Caco-2 (cell line): ENCODE data around the gene STK32B. TPM values are rescaled to one million over a fixed set of nuclear protein-coding genes. Genes with fewer than 3 reads are reported as not detected.

Experiments used
- BruUV-seq: library from RNA; stranded (reverse); fragments of 400-500 nt; replicated peaks from 2 replicates; lab custom pipeline; 2021; lab: Mats Ljungman, UMichigan
- CTCF ChIA-PET: fragments of 300-600 bp; sonication (Branson Sonifier 250); formaldehyde crosslinking; loops from one replicate; lab custom pipeline; 2022; ENCODE audit warnings: antibody characterized with exemption; lab: Charles Lee
- POLR2A ChIA-PET: fragments of 300-600 bp; sonication (Branson Sonifier 250); formaldehyde crosslinking; loops from one replicate; lab custom pipeline; 2022; ENCODE audit warnings: antibody characterized with exemption; lab: Charles Lee
- DNase-seq, 2 experiments: peaks; one replicate each; pipeline versions ENCODE4 v3.0.0 to v3.0.0-alpha.2; 2020 to 2022
- H3K27me3 ChIP-seq: replicated peaks from 2 replicates; pipeline ENCODE4 v1.6.0; 2011; ENCODE audit warnings: low read length; ENCODE audit not compliant: control insufficient read depth, insufficient read depth
- H3K36me3 ChIP-seq: 2 replicates; pipeline ENCODE4 v1.5.1; 2011; ENCODE audit warnings: low read length; ENCODE audit not compliant: control insufficient read depth, insufficient read depth
- H3K4me1 ChIP-seq: fragments of 250-450 bp; sonication (Bioruptor Pico); 2 replicates; pipeline ENCODE4 v1.5.1; 2020; ENCODE audit warnings: mild to moderate bottlenecking
- H3K4me3 ChIP-seq: 2 replicates; pipeline ENCODE4 v1.5.1; 2011; ENCODE audit warnings: low read depth, mild to moderate bottlenecking, control low read depth, low read length
- H3K9me3 ChIP-seq: fragments of 250-450 bp; sonication (Bioruptor Pico); 2 replicates; pipeline ENCODE4 v1.5.1; 2020; ENCODE audit warnings: mild to moderate bottlenecking, moderate library complexity
- H3K27ac Mint-ChIP-seq: one replicate; pipeline ENCODE4 v1.8.0; 2022; ENCODE audit warnings: mixed read lengths; ENCODE audit not compliant: unreplicated experiment
- H3K27me3 Mint-ChIP-seq: one replicate; pipeline ENCODE4 v1.8.0; 2022; ENCODE audit warnings: mixed read lengths; ENCODE audit not compliant: insufficient read depth, unreplicated experiment
- H3K36me3 Mint-ChIP-seq: one replicate; pipeline ENCODE4 v1.8.0; 2022; ENCODE audit warnings: mild to moderate bottlenecking, mixed read lengths; ENCODE audit not compliant: insufficient read depth, unreplicated experiment
- H3K4me1 Mint-ChIP-seq: one replicate; pipeline ENCODE4 v1.8.0; 2022; ENCODE audit warnings: low read depth, mixed read lengths; ENCODE audit not compliant: unreplicated experiment
- H3K4me3 Mint-ChIP-seq: one replicate; pipeline ENCODE4 v1.8.0; 2022; ENCODE audit warnings: mild to moderate bottlenecking, moderate library complexity, mixed read lengths; ENCODE audit not compliant: unreplicated experiment
- H3K9me3 Mint-ChIP-seq: one replicate; pipeline ENCODE4 v1.8.0; 2022; ENCODE audit warnings: mixed read lengths; ENCODE audit not compliant: unreplicated experiment
- intact Hi-C: fragments of 100-400 bp; cut with micrococcal nuclease; formaldehyde crosslinking; loops from one replicate; pipeline ENCODE4 v1.10.0; 2022; ENCODE audit not compliant: unreplicated experiment
- total RNA-seq: library from RNA; stranded (reverse); gene quantifications from 2 replicates; pipeline ENCODE4 v1.2.3, GENCODE V29; 2022
- TF ChIP-seq, protein P1 (sequence below), 2 experiments: fragments of 200-600 bp in 1 of 2; IDR thresholded peaks; 1 replicate in 1 of 2; 2 replicates in 1 of 2; pipeline versions ENCODE4 v1.5.1 to v1.8.0; 2011 to 2022; ENCODE audit warnings: antibody characterized with exemption in 1 of 2, control low read depth in 1 of 2, inconsistent platforms in 1 of 2, low read depth in 1 of 2, low read length in 1 of 2, mild to moderate bottlenecking in 1 of 2, moderate library complexity in 1 of 2; ENCODE audit not compliant: insufficient read depth in 1 of 2, severe bottlenecking in 1 of 2, unreplicated experiment in 1 of 2

Gene STK32B
- total RNA-seq, 1 experiment from 2014 or later: 11.2 TPM

DNA sequence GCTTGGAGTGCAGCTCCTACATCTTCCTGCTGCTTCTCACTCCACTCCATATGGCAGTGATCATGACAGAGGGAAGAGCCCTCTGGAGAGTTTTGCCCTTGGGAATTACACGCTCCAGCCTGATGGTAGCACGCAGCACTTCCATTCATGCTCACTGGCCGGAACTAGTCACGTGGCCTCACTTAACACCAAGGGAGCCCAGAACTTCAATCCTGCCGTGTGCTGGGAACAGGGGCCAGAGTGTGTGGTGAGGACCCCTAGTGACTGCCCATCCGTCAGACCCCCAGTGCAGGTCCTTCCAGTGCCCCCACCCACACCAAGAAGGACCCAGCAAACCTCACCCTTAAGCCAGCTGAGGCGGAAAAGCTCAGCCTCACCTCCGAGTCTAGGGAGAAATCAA is 426.3 kb downstream of the STK32B start:
- Mint-ChIP-seq H3K4me1 (no peaks in the 10 kb centered on the region), H3K27me3 (no peaks in the 10 kb centered on the region), H3K4me3 (no peak overlapping the region), H3K36me3 (peaks cover 6% of the 10 kb centered on the region), H3K9me3 (no peaks in the 10 kb centered on the region), H3K27ac (no peak overlapping the region)
- Histone ChIP-seq H3K4me1 (no peaks in the 10 kb centered on the region), H3K36me3 (no peaks in the 10 kb centered on the region), H3K27me3 (no peaks in the 10 kb centered on the region), H3K4me3 (no peak overlapping the region), H3K9me3 (no peaks in the 10 kb centered on the region)
- POLR2A ChIA-PET: no interaction called here
- TF ChIP-seq, protein P1, sequence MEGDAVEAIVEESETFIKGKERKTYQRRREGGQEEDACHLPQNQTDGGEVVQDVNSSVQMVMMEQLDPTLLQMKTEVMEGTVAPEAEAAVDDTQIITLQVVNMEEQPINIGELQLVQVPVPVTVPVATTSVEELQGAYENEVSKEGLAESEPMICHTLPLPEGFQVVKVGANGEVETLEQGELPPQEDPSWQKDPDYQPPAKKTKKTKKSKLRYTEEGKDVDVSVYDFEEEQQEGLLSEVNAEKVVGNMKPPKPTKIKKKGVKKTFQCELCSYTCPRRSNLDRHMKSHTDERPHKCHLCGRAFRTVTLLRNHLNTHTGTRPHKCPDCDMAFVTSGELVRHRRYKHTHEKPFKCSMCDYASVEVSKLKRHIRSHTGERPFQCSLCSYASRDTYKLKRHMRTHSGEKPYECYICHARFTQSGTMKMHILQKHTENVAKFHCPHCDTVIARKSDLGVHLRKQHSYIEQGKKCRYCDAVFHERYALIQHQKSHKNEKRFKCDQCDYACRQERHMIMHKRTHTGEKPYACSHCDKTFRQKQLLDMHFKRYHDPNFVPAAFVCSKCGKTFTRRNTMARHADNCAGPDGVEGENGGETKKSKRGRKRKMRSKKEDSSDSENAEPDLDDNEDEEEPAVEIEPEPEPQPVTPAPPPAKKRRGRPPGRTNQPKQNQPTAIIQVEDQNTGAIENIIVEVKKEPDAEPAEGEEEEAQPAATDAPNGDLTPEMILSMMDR (IDR thresholded peaks at IDR 0.05; ENCODE audit: insufficient read depth in 1 of 2, low read depth in 1 of 2, low read length in 1 of 2, severe bottlenecking in 1 of 2, unreplicated experiment in 1 of 2): no peak
- CTCF ChIA-PET: no interaction called here
- DNase-seq: no peak
- BruUV-seq: no TSS peak
- intact Hi-C loops: no loop called here

DNA sequence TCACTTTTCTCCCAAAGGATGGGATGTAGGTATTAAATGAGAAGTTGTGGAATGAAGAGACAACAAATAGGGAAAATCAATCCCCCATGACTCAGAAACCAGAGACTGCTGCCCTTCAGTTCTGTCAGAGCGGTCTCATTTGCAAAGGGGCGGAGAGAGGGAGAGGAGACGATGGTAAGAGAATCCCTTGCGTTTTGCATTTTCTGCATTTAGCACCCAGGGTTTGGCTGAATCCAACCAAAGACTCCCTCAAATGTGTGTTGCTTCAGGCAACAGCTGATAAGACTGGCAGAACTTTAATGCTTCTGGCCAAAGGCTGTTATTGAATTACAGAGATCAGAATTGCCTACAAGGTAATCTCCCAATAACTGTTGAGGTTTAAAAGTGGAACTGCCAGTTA is 426.9 kb downstream of the STK32B start:
- TF ChIP-seq, protein P1 (IDR thresholded peaks at IDR 0.05; ENCODE audit: insufficient read depth in 1 of 2, low read depth in 1 of 2, low read length in 1 of 2, severe bottlenecking in 1 of 2, unreplicated experiment in 1 of 2): no peak
- H3K36me3 ChIP-seq: no peaks in the 10 kb centered on the region
- Mint-ChIP-seq H3K27me3 (no peaks in the 10 kb centered on the region), H3K9me3 (peaks cover 1% of the 10 kb centered on the region), H3K27ac (no peak overlapping the region), H3K4me1 (no peaks in the 10 kb centered on the region), H3K36me3 (peaks cover 6% of the 10 kb centered on the region), H3K4me3 (no peak overlapping the region)
- H3K27me3 ChIP-seq: no peaks in the 10 kb centered on the region
- CTCF ChIA-PET: no interaction called here
- no peaks in the 10 kb centered on the region for H3K4me1 ChIP-seq
- intact Hi-C loops: no loop called here
- POLR2A ChIA-PET: no interaction called here
- no peak for DNase-seq
- no peaks in the 10 kb centered on the region for H3K9me3 ChIP-seq
- BruUV-seq: no TSS peak
- no peak overlapping the region for H3K4me3 ChIP-seq

DNA sequence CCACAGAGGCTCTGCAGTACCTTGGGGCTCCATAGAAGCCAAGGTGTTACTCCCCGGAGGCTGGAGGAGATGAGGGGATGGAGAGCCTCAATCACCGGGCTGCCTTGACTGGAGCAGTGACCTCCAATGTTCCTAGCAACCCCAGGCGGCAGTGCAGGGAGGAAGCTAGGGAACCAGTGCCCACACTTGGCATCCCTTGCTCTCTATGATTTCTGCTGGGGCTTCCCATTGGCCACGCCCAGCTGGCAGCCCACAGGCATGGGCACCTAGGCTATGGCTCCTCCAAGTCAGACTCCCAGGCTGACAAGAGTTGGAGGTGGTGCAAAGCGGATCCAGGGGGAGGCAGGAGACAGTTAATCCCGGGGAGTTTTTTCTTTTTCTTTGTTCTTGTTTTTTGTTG is 427.4 kb downstream of the STK32B start:
- Histone ChIP-seq H3K9me3 (no peaks in the 10 kb centered on the region), H3K4me3 (no peak overlapping the region), H3K36me3 (no peaks in the 10 kb centered on the region), H3K27me3 (no peaks in the 10 kb centered on the region), H3K4me1 (no peaks in the 10 kb centered on the region)
- peaks cover 7% of the 10 kb centered on the region for H3K9me3 Mint-ChIP-seq
- DNase-seq: no peak
- H3K27ac Mint-ChIP-seq: no peak overlapping the region
- CTCF ChIA-PET: no interaction called here
- no peaks in the 10 kb centered on the region for H3K27me3 Mint-ChIP-seq
- TF ChIP-seq, protein P1 (IDR thresholded peaks at IDR 0.05; ENCODE audit: insufficient read depth in 1 of 2, low read depth in 1 of 2, low read length in 1 of 2, severe bottlenecking in 1 of 2, unreplicated experiment in 1 of 2): no peak
- POLR2A ChIA-PET: no interaction called here
- H3K4me3 Mint-ChIP-seq: no peak overlapping the region
- no peaks in the 10 kb centered on the region for H3K4me1 Mint-ChIP-seq
- peaks cover 6% of the 10 kb centered on the region for H3K36me3 Mint-ChIP-seq
- no TSS peak for BruUV-seq
- intact Hi-C loops: no loop called here
